GM23338 (cell line): ENCODE results near the gene MT2A. TPM values are rescaled to one million over a fixed set of nuclear protein-coding genes. Genes with fewer than 3 reads are reported as not detected.

ENCODE experiments used
- ATAC-seq: fragments of 200-7000 bp; cut with Tn5 transposase; 3 replicates; pipeline ENCODE4 v1.9.1; 2020
- DNase-seq: peaks from one replicate; pipeline ENCODE4 v3.0.0-alpha.2; 2015; ENCODE audit warnings: low spot score
- H2AFZ ChIP-seq: fragments of 200-600 bp; sonication (generic); 2 replicates; pipeline ENCODE4 v1.8.0; 2016; ENCODE audit warnings: antibody characterized with exemption, mild to moderate bottlenecking, moderate library complexity
- H3F3A ChIP-seq: fragments of 200-600 bp; sonication (generic); replicated peaks from 2 replicates; pipeline ENCODE4 v1.8.0; 2017; ENCODE audit warnings: antibody characterized with exemption, mixed run types, low read depth
- H3K27ac ChIP-seq: fragments of 200-600 bp; sonication (generic); 2 replicates; pipeline ENCODE4 v1.6.1; 2016; ENCODE audit warnings: low read depth
- H3K27me3 ChIP-seq: fragments of 200-600 bp; sonication (generic); 2 replicates; pipeline ENCODE4 v1.8.0; 2016; ENCODE audit warnings: mild to moderate bottlenecking, mixed run types, moderate library complexity; ENCODE audit not compliant: insufficient read depth
- H3K36me3 ChIP-seq: fragments of 200-600 bp; sonication (generic); 2 replicates; pipeline ENCODE4 v1.8.0; 2016; ENCODE audit warnings: mild to moderate bottlenecking; ENCODE audit not compliant: insufficient read depth
- H3K4me1 ChIP-seq: fragments of 200-600 bp; sonication (generic); 2 replicates; pipeline ENCODE4 v1.8.0; 2016; ENCODE audit warnings: mild to moderate bottlenecking, moderate library complexity; ENCODE audit not compliant: insufficient read depth
- H3K4me2 ChIP-seq: fragments of 200-600 bp; sonication (generic); 2 replicates; pipeline ENCODE4 v1.7.1; 2017; ENCODE audit warnings: mixed run types
- H3K4me3 ChIP-seq: fragments of 200-600 bp; sonication (generic); 2 replicates; pipeline ENCODE4 v1.6.1; 2016; ENCODE audit warnings: mixed run types
- H3K79me2 ChIP-seq: fragments of 200-600 bp; sonication (generic); replicated peaks from 2 replicates; pipeline ENCODE4 v1.8.0; 2017; ENCODE audit warnings: mild to moderate bottlenecking; ENCODE audit not compliant: insufficient read depth
- H3K9me2 ChIP-seq: fragments of 200-600 bp; sonication (generic); 2 replicates; pipeline ENCODE4 v1.8.0; 2017; ENCODE audit not compliant: insufficient read depth
- H4K20me1 ChIP-seq: fragments of 200-600 bp; sonication (generic); replicated peaks from 2 replicates; pipeline ENCODE4 v1.8.0; 2017; ENCODE audit warnings: mild to moderate bottlenecking; ENCODE audit not compliant: insufficient read depth
- H3K27ac Mint-ChIP-seq: 2 replicates; pipeline ENCODE4 v1.8.0; 2020; ENCODE audit warnings: inconsistent platforms, mild to moderate bottlenecking, moderate library complexity, mixed read lengths
- H3K27me3 Mint-ChIP-seq: 3 replicates; pipeline ENCODE4 v1.8.0; 2022; ENCODE audit warnings: low read depth, mild to moderate bottlenecking, moderate library complexity, mixed read lengths, inconsistent platforms; ENCODE audit not compliant: insufficient read depth, poor library complexity
- H3K36me3 Mint-ChIP-seq: 3 replicates; pipeline ENCODE4 v1.8.0; 2021; ENCODE audit warnings: low read depth, mild to moderate bottlenecking, inconsistent platforms, moderate library complexity, mixed read lengths
- H3K4me1 Mint-ChIP-seq: 3 replicates; pipeline ENCODE4 v1.8.0; 2020; ENCODE audit warnings: mild to moderate bottlenecking, inconsistent platforms, mixed read lengths
- H3K4me3 Mint-ChIP-seq: 3 replicates; pipeline ENCODE4 v1.8.0; 2021; ENCODE audit warnings: moderate library complexity, mild to moderate bottlenecking, inconsistent platforms, mixed read lengths
- H3K9me3 Mint-ChIP-seq: 3 replicates; pipeline ENCODE4 v1.8.0; 2020; ENCODE audit warnings: moderate library complexity, mild to moderate bottlenecking, inconsistent platforms, mixed read lengths
- CREB1 ChIP-seq: fragments of 250-450 bp; sonication (Bioruptor Pico); IDR thresholded peaks from 2 replicates; pipeline ENCODE4 v1.5.0; 2020; ENCODE audit warnings: low read depth, mild to moderate bottlenecking, moderate library complexity
- EZH2 ChIP-seq: fragments of 200-600 bp; sonication (generic); IDR thresholded peaks from one replicate; pipeline ENCODE4 v1.8.0; 2017; ENCODE audit warnings: antibody characterized with exemption, mild to moderate bottlenecking, low read depth; ENCODE audit not compliant: unreplicated experiment
- EZH2phosphoT487 ChIP-seq: fragments of 200-600 bp; sonication (generic); IDR thresholded peaks from one replicate; pipeline ENCODE4 v1.8.1; 2018; ENCODE audit warnings: antibody characterized with exemption; ENCODE audit not compliant: unreplicated experiment
- JUNB ChIP-seq: IDR thresholded peaks from one replicate; pipeline ENCODE4 v1.6.1; 2016; ENCODE audit warnings: antibody characterized with exemption; ENCODE audit not compliant: unreplicated experiment
- NANOG ChIP-seq: IDR thresholded peaks from 2 replicates; pipeline ENCODE4 v1.6.1; 2016; ENCODE audit warnings: antibody characterized with exemption, borderline replicate concordance
- ZNF114 ChIP-seq: fragments of 250-450 bp; sonication (Bioruptor Pico); IDR thresholded peaks from 2 replicates; pipeline ENCODE4 v1.5.0; 2020; ENCODE audit warnings: mild to moderate bottlenecking, moderate library complexity
- polyA plus RNA-seq: library from polyadenylated mRNA; unstranded; fragments of >200 nt; fragmentation: Nextera tagmentation; extraction: Ambion mirVana; gene quantifications from 2 replicates; pipeline ENCODE4 v1.2.1, GENCODE V29; 2016
- total RNA-seq: library from RNA; depleted of rRNA; stranded (reverse); fragments of >200 nt; shearing (Covaris generic); gene quantifications from 2 replicates; pipeline ENCODE4 v1.2.3, GENCODE V29; 2014
- TF ChIP-seq, protein P1 (sequence below): fragments of 250-450 bp; sonication (Bioruptor Pico); IDR thresholded peaks from 2 replicates; pipeline ENCODE4 v1.5.0; 2020; ENCODE audit warnings: mild to moderate bottlenecking, moderate library complexity
- TF ChIP-seq, protein P2 (sequence below): IDR thresholded peaks from one replicate; pipeline ENCODE4 v1.6.1; 2018; ENCODE audit warnings: antibody characterized with exemption; ENCODE audit not compliant: unreplicated experiment
- TF ChIP-seq, protein P3 (sequence below): IDR thresholded peaks from 2 replicates; pipeline ENCODE4 v1.6.1; 2016; ENCODE audit warnings: antibody characterized with exemption

MT2A gene
- total and polyA plus RNA-seq, 2 experiments from 2014 or later = 13.9 to 243 TPM

DNA sequence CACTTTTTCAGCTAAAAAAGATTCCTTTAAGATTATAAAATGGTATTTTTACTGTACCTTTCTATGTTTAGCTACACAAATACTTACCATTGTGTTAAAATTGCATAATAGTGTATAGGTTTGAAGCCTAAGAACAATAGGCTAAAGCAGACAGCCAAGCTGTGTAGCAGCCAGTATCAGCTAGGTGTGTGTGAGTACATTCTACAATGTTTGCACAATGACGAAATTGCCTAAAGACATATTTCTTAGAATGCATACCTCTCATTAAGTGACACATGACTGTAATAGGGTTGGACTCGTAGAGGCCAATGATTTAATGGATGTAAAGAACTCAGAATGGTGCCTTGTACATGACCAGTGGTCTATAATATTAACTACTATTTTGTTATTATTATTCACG lies 41.4 kb downstream of the MT2A start:
- Mint-ChIP-seq H3K9me3 (no peaks in the 10 kb centered on the region), H3K27ac (no peak overlapping the region), H3K27me3 (peaks cover 64% of the 10 kb centered on the region), H3K4me1 (peaks cover 4% of the 10 kb centered on the region; the same call in 2 of the 3 replicates), H3K36me3 (no peaks in the 10 kb centered on the region), H3K4me3 (no peak overlapping the region)
- Histone ChIP-seq H3K9me2 (no peaks in the 10 kb centered on the region), H3K4me2 (no peak overlapping the region), H3F3A (no peaks in the 10 kb centered on the region), H3K79me2 (no peaks in the 10 kb centered on the region), H3K36me3 (no peaks in the 10 kb centered on the region), H4K20me1 (no peaks in the 10 kb centered on the region), H3K4me1 (no peaks in the 10 kb centered on the region; the same call in 1 of the 2 replicates), H2AFZ (no peak overlapping the region), H3K27me3 (peaks cover 70% of the 10 kb centered on the region), H3K27ac (no peak overlapping the region), H3K4me3 (no peak overlapping the region)
- no peak for DNase-seq
- no peak for TF ChIP-seq EZH2
- no peak for ATAC-seq

DNA sequence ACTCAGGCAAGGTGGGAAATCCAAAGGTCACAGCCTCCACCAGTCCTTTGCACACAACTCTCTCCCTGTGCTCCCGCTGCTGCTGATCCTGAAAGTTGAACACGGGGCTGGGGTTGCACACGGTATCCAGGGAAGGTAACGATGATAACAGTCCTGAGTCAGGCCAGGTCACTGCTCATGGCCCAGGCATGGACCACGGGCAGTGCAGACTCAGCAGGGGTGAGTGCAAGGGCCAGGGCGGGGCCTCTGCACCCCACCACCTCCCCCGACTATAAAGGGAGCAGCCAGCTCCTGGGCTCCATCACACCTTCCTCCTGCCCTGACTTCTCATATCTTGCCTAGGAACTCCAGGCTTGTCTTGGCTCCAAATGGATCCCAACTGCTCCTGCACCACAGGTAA lies 43.2 kb downstream of the MT2A start, which contains the start of gene MT1B:
MT1B (plus strand) TSS at position 301 of the 400 bp plus-strand sequence; CDS start at position 369, 68 bp downstream.
- no peak within 1 kb of the TSS for H3K4me3 ChIP-seq
- Mint-ChIP-seq H3K4me3 (no peak within 1 kb of the TSS), H3K9me3 (no peaks in the 10 kb centered on the region), H3K27ac (no peak within 1 kb of the TSS), H3K36me3 (no peaks in the 10 kb centered on the region), H3K4me1 (peaks cover 4% of the 10 kb centered on the region; the same call in 2 of the 3 replicates), H3K27me3 (peaks cover 52% of the 10 kb centered on the region)
- no peak within 1 kb of the TSS for H2AFZ ChIP-seq
- H3K4me1 ChIP-seq = no peaks in the 10 kb centered on the region; the same call in 1 of the 2 replicates
- no peaks in the 10 kb centered on the region for H3F3A ChIP-seq
- H3K79me2 ChIP-seq = no peaks in the 10 kb centered on the region
- no peaks in the 10 kb centered on the region for H4K20me1 ChIP-seq
- ATAC-seq (no peak), DNase-seq (no peak)
- no peak within 1 kb of the TSS for H3K27ac ChIP-seq
- no peaks in the 10 kb centered on the region; the same call in 1 of the 2 replicates for H3K36me3 ChIP-seq
- no peak within 1 kb of the TSS for H3K4me2 ChIP-seq
- H3K27me3 ChIP-seq = peaks cover 58% of the 10 kb centered on the region
- no peaks in the 10 kb centered on the region for H3K9me2 ChIP-seq
- no peak for TF ChIP-seq EZH2phosphoT487
- no peak for TF ChIP-seq JUNB
- TF ChIP-seq EZH2 = no peak
- no peak for TF ChIP-seq ZNF114 (CRISPR knock-in tag)
- TF ChIP-seq CREB1 = no peak
- TF ChIP-seq NANOG = no peak
- TF ChIP-seq, protein P1, sequence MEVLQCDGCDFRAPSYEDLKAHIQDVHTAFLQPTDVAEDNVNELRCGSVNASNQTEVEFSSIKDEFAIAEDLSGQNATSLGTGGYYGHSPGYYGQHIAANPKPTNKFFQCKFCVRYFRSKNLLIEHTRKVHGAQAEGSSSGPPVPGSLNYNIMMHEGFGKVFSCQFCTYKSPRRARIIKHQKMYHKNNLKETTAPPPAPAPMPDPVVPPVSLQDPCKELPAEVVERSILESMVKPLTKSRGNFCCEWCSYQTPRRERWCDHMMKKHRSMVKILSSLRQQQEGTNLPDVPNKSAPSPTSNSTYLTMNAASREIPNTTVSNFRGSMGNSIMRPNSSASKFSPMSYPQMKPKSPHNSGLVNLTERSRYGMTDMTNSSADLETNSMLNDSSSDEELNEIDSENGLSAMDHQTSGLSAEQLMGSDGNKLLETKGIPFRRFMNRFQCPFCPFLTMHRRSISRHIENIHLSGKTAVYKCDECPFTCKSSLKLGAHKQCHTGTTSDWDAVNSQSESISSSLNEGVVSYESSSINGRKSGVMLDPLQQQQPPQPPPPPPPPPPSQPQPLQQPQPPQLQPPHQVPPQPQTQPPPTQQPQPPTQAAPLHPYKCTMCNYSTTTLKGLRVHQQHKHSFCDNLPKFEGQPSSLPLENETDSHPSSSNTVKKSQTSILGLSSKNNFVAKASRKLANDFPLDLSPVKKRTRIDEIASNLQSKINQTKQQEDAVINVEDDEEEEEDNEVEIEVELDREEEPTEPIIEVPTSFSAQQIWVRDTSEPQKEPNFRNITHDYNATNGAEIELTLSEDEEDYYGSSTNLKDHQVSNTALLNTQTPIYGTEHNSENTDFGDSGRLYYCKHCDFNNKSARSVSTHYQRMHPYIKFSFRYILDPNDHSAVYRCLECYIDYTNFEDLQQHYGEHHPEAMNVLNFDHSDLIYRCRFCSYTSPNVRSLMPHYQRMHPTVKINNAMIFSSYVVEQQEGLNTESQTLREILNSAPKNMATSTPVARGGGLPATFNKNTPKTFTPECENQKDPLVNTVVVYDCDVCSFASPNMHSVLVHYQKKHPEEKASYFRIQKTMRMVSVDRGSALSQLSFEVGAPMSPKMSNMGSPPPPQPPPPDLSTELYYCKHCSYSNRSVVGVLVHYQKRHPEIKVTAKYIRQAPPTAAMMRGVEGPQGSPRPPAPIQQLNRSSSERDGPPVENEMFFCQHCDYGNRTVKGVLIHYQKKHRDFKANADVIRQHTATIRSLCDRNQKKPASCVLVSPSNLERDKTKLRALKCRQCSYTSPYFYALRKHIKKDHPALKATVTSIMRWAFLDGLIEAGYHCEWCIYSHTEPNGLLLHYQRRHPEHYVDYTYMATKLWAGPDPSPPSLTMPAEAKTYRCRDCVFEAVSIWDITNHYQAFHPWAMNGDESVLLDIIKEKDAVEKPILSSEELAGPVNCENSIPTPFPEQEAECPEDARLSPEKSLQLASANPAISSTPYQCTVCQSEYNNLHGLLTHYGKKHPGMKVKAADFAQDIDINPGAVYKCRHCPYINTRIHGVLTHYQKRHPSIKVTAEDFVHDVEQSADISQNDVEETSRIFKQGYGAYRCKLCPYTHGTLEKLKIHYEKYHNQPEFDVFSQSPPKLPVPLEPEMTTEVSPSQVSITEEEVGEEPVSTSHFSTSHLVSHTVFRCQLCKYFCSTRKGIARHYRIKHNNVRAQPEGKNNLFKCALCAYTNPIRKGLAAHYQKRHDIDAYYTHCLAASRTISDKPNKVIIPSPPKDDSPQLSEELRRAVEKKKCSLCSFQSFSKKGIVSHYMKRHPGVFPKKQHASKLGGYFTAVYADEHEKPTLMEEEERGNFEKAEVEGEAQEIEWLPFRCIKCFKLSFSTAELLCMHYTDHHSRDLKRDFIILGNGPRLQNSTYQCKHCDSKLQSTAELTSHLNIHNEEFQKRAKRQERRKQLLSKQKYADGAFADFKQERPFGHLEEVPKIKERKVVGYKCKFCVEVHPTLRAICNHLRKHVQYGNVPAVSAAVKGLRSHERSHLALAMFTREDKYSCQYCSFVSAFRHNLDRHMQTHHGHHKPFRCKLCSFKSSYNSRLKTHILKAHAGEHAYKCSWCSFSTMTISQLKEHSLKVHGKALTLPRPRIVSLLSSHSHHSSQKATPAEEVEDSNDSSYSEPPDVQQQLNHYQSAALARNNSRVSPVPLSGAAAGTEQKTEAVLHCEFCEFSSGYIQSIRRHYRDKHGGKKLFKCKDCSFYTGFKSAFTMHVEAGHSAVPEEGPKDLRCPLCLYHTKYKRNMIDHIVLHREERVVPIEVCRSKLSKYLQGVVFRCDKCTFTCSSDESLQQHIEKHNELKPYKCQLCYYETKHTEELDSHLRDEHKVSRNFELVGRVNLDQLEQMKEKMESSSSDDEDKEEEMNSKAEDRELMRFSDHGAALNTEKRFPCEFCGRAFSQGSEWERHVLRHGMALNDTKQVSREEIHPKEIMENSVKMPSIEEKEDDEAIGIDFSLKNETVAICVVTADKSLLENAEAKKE (CRISPR knock-in tag) = no peak
- TF ChIP-seq, protein P2, sequence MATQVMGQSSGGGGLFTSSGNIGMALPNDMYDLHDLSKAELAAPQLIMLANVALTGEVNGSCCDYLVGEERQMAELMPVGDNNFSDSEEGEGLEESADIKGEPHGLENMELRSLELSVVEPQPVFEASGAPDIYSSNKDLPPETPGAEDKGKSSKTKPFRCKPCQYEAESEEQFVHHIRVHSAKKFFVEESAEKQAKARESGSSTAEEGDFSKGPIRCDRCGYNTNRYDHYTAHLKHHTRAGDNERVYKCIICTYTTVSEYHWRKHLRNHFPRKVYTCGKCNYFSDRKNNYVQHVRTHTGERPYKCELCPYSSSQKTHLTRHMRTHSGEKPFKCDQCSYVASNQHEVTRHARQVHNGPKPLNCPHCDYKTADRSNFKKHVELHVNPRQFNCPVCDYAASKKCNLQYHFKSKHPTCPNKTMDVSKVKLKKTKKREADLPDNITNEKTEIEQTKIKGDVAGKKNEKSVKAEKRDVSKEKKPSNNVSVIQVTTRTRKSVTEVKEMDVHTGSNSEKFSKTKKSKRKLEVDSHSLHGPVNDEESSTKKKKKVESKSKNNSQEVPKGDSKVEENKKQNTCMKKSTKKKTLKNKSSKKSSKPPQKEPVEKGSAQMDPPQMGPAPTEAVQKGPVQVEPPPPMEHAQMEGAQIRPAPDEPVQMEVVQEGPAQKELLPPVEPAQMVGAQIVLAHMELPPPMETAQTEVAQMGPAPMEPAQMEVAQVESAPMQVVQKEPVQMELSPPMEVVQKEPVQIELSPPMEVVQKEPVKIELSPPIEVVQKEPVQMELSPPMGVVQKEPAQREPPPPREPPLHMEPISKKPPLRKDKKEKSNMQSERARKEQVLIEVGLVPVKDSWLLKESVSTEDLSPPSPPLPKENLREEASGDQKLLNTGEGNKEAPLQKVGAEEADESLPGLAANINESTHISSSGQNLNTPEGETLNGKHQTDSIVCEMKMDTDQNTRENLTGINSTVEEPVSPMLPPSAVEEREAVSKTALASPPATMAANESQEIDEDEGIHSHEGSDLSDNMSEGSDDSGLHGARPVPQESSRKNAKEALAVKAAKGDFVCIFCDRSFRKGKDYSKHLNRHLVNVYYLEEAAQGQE = no peak
- TF ChIP-seq, protein P3, sequence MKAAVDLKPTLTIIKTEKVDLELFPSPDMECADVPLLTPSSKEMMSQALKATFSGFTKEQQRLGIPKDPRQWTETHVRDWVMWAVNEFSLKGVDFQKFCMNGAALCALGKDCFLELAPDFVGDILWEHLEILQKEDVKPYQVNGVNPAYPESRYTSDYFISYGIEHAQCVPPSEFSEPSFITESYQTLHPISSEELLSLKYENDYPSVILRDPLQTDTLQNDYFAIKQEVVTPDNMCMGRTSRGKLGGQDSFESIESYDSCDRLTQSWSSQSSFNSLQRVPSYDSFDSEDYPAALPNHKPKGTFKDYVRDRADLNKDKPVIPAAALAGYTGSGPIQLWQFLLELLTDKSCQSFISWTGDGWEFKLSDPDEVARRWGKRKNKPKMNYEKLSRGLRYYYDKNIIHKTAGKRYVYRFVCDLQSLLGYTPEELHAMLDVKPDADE = no peak
